ENCODE results near the gene TRERF1. TPM values are rescaled to one million over a fixed set of nuclear protein-coding genes. Genes with fewer than 3 reads are reported as not detected.

The TRERF1 gene
- polyA plus RNA-seq, 1 donor (not counting 4 experiments of a cell fraction or from before 2014, with no cell fraction given) = 4.8 TPM

DNA sequence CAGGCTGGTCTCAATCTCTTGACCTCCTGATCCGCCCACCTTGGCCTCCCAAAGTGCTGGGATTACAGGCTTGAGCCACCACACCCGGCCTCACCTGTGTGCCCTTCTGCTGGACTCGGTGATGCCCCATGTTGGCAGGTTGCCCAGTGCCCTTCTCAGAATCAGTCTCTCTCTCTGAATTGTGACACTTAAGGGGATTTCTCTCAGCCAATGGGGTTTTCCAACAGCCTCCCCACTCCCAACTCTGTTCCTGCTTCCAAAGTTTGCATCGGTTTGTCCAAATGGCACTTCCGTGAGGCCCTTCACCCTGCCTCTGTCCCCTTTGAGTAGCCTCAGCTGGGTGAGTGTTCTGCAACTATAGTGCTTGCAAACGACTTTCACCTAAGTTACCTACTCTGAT, 230.9 kb downstream of the TRERF1 start:
- Histone ChIP-seq H4K20me1 (ENCODE audit: control insufficient read depth, extremely low read depth, insufficient read depth, low read length) (no peaks in the 10 kb centered on the region), H3K27me3 (ENCODE audit: control insufficient read depth, extremely low read depth, insufficient read depth, low read length) (no peaks in the 10 kb centered on the region), H3K4me2 (ENCODE audit: control insufficient read depth, extremely low read depth, insufficient read depth, low read depth, low read length) (no peak overlapping the region), H2AFZ (ENCODE audit: control insufficient read depth, low read length) (no peak overlapping the region), H3K9me1 (ENCODE audit: control insufficient read depth, extremely low read depth, insufficient read depth, low read length) (no peaks in the 10 kb centered on the region), H3K9ac (ENCODE audit: control insufficient read depth, extremely low read depth, insufficient read depth, low read length) (no peak overlapping the region), H3K4me3 (ENCODE audit: control insufficient read depth in 2 of 3, extremely low read depth in 1 of 3, insufficient read depth in 2 of 3, low read depth in 1 of 3, low read length in 3 of 3) (no peak overlapping the region), H3K4me1 (ENCODE audit: control insufficient read depth, extremely low read depth, insufficient read depth, low read length) (peaks cover 46% of the 10 kb centered on the region), H3K79me2 (ENCODE audit: control insufficient read depth, insufficient read depth, low read length) (peaks cover 18% of the 10 kb centered on the region), H3K36me3 (ENCODE audit: control insufficient read depth in 2 of 2, extremely low read depth in 1 of 2, insufficient read depth in 2 of 2, low read length in 2 of 2) (no peaks in the 10 kb centered on the region), H3K9me3 (ENCODE audit: control insufficient read depth, low read depth, low read length) (no peaks in the 10 kb centered on the region), H3K27ac (ENCODE audit: control insufficient read depth, insufficient read depth, low read length) (peak overlapping the region; percentile 75)
- TF ChIP-seq, protein P1, sequence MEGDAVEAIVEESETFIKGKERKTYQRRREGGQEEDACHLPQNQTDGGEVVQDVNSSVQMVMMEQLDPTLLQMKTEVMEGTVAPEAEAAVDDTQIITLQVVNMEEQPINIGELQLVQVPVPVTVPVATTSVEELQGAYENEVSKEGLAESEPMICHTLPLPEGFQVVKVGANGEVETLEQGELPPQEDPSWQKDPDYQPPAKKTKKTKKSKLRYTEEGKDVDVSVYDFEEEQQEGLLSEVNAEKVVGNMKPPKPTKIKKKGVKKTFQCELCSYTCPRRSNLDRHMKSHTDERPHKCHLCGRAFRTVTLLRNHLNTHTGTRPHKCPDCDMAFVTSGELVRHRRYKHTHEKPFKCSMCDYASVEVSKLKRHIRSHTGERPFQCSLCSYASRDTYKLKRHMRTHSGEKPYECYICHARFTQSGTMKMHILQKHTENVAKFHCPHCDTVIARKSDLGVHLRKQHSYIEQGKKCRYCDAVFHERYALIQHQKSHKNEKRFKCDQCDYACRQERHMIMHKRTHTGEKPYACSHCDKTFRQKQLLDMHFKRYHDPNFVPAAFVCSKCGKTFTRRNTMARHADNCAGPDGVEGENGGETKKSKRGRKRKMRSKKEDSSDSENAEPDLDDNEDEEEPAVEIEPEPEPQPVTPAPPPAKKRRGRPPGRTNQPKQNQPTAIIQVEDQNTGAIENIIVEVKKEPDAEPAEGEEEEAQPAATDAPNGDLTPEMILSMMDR (optimal IDR thresholded peaks at IDR 0.05 in 1 of 3, IDR thresholded peaks at IDR 0.05 in 1 of 3, conservative IDR thresholded peaks at IDR 0.05 in 1 of 3; ENCODE audit: extremely low read depth in 1 of 3, insufficient read depth in 2 of 3, low read length in 3 of 3) = no peak
- TF ChIP-seq EZH2 (IDR thresholded peaks at IDR 0.05; ENCODE audit: low read length) = no peak
- DNase-seq (ENCODE audit: low read depth, low spot score) = no peak
- FAIRE-seq = no peak
- dilution Hi-C loops (cut with MboI; ENCODE audit: extremely low pct_ligation_motif_present, low sequenced_read_pairs) = no loop called here

DNA sequence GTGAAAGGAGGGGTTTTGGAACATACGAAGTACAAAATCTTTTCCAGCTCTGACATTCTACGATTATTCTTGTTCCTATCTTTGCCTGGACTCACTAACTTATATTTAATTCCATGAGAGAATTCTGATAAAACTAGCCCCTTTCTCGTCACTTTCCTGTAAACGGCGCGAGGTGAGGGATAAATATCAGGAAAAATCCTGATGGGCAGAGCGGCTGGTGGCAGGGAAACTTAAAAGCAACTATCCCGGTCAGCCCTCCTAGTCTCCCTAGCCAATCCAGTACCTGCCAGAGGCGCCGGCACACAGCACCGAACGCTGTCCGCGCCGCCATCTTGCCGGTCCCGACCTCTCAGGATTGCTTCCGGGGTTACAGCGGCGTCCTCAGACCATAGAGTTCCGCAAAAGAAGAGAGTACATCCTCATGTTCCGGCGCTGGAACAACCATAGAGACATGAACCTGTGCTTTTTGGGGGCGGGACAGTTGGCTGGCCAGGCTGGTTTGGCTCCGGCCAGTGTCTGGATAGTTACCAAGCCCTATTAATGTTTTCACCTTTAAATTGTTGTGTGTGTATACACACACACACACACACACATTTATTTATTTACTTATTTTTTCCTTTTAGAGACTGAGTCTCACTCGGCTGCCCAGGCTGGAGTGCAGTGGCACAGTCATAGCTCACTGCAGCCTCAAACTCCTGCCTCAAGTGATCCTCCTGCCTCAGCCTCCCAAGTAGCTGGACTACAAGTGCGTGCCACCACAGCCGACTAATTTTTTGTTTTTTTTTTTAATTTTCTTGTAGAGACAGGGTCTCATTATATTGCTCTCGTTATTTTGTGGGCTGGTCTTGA, 234.0 kb downstream of the TRERF1 start, which contains the start of gene MRPS10:
Gene MRPS10, minus strand, starts transcription at position 343 of the 849 bp plus-strand sequence. Its CDS starts 12 bp downstream, at position 331.
- dilution Hi-C loops (cut with MboI; ENCODE audit: extremely low pct_ligation_motif_present, low sequenced_read_pairs) = no loop called here
- Histone ChIP-seq H3K27me3 (ENCODE audit: control insufficient read depth, extremely low read depth, insufficient read depth, low read length) (no peaks in the 10 kb centered on the region), H3K9ac (ENCODE audit: control insufficient read depth, extremely low read depth, insufficient read depth, low read length) (peak within 1 kb of the TSS; percentile 92), H4K20me1 (ENCODE audit: control insufficient read depth, extremely low read depth, insufficient read depth, low read length) (no peaks in the 10 kb centered on the region), H3K79me2 (ENCODE audit: control insufficient read depth, insufficient read depth, low read length) (peaks cover 32% of the 10 kb centered on the region), H3K9me3 (ENCODE audit: control insufficient read depth, low read depth, low read length) (no peaks in the 10 kb centered on the region), H3K27ac (ENCODE audit: control insufficient read depth, insufficient read depth, low read length) (peak within 1 kb of the TSS; percentile 90), H2AFZ (ENCODE audit: control insufficient read depth, low read length) (peak within 1 kb of the TSS; percentile 88), H3K9me1 (ENCODE audit: control insufficient read depth, extremely low read depth, insufficient read depth, low read length) (no peaks in the 10 kb centered on the region), H3K4me1 (ENCODE audit: control insufficient read depth, extremely low read depth, insufficient read depth, low read length) (peaks cover 46% of the 10 kb centered on the region), H3K4me3 (ENCODE audit: control insufficient read depth in 2 of 3, extremely low read depth in 1 of 3, insufficient read depth in 2 of 3, low read depth in 1 of 3, low read length in 3 of 3) (peak within 1 kb of the TSS; percentile 69 to 94 (median 80)), H3K4me2 (ENCODE audit: control insufficient read depth, extremely low read depth, insufficient read depth, low read depth, low read length) (peak within 1 kb of the TSS; percentile 83), H3K36me3 (ENCODE audit: control insufficient read depth in 2 of 2, extremely low read depth in 1 of 2, insufficient read depth in 2 of 2, low read length in 2 of 2) (peaks cover 0 to 7% of the 10 kb centered on the region in 2 experiments)
- TF ChIP-seq, protein P1 (optimal IDR thresholded peaks at IDR 0.05 in 1 of 3, IDR thresholded peaks at IDR 0.05 in 1 of 3, conservative IDR thresholded peaks at IDR 0.05 in 1 of 3; ENCODE audit: extremely low read depth in 1 of 3, insufficient read depth in 2 of 3, low read length in 3 of 3) = no peak
- no peak for TF ChIP-seq EZH2 (IDR thresholded peaks at IDR 0.05; ENCODE audit: low read length)
- peak; percentile 62 for FAIRE-seq
- DNase-seq (ENCODE audit: low read depth, low spot score) = no peak

Measured in keratinocyte (primary cell).